ENCODE measurements around the gene CDS2.

DNA sequence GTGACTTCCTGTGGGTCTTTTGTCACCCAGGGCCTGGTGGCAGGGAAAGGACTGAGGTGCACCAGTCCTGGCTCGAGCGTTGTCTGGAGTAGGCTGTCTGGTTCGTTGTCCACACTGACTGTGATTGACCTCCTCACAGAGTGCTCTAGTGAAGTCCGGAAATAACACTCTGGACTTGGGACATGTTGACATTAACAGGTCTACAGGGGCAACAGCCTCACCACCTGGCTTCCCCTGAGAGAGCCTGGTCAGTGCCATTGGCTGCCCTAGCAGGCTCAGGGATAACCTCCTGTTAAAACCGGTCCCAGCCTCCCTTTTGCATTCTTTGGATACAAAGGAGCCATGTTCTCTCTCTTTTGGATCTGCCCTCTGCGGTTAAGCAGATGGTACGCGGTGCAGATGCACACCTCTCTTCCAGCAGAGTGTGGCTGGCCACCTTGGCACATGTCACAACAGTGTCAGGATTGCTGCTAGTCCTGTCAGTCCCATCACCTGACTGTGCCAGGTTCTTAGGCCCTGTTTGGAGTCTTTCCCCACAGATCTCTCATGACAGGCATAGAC is 46.2 kb downstream of the CDS2 start:
- TF ChIP-seq, protein P1, sequence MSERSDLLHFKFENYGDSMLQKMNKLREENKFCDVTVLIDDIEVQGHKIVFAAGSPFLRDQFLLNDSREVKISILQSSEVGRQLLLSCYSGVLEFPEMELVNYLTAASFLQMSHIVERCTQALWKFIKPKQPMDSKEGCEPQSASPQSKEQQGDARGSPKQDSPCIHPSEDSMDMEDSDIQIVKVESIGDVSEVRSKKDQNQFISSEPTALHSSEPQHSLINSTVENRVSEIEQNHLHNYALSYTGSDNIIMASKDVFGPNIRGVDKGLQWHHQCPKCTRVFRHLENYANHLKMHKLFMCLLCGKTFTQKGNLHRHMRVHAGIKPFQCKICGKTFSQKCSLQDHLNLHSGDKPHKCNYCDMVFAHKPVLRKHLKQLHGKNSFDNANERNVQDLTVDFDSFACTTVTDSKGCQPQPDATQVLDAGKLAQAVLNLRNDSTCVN (CRISPR knock-in tag; IDR thresholded peaks at IDR 0.05; ENCODE audit: borderline replicate concordance) = peak; percentile 94
- TF ChIP-seq YEATS2 (CRISPR knock-in tag; IDR thresholded peaks at IDR 0.05; ENCODE audit: borderline replicate concordance) (peak; percentile 56; the same call in 1 of the 2 replicates), KDM4B (CRISPR knock-in tag; IDR thresholded peaks at IDR 0.05) (no peak)
- TF ChIP-seq, protein P2, sequence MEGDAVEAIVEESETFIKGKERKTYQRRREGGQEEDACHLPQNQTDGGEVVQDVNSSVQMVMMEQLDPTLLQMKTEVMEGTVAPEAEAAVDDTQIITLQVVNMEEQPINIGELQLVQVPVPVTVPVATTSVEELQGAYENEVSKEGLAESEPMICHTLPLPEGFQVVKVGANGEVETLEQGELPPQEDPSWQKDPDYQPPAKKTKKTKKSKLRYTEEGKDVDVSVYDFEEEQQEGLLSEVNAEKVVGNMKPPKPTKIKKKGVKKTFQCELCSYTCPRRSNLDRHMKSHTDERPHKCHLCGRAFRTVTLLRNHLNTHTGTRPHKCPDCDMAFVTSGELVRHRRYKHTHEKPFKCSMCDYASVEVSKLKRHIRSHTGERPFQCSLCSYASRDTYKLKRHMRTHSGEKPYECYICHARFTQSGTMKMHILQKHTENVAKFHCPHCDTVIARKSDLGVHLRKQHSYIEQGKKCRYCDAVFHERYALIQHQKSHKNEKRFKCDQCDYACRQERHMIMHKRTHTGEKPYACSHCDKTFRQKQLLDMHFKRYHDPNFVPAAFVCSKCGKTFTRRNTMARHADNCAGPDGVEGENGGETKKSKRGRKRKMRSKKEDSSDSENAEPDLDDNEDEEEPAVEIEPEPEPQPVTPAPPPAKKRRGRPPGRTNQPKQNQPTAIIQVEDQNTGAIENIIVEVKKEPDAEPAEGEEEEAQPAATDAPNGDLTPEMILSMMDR (CRISPR knock-in tag; IDR thresholded peaks at IDR 0.05) = peak; percentile 67

All from HepG2 (cell line).